ENCODE data around the gene TRAPPC14. TPM values are rescaled to one million over a fixed set of nuclear protein-coding genes. Genes with fewer than 3 reads are reported as not detected.
A peak's percentile ranks its signal among the peaks of the same experiment; 100 is the strongest.
"Not testable (repeated sequence)": the region's sequence is repeated elsewhere in the genome, so short reads cannot be mapped to it uniquely, and the experiment has no call there.

TRAPPC14 gene
- total RNA-seq, 2 experiments from 2014 or later, result 21.2 to 21.6 TPM

DNA sequence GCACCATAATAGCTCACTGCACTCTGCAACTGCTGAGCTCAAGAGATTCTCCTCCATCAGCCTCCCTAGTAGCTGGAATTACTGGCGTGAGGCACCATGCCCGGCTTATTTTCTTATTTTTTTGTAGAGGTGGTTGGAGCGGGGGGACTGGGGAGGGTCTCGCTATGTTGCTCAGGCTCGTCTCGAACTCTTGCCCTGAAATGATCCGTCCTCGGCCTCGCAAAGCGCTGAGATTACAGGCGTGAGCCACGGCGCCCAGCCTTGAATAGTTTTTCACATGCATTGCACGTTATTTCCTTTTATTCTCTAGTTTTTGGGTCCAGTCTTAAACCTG lies 10.3 kb downstream of the TRAPPC14 start:
- H3K4me1 Mint-ChIP-seq (ENCODE audit: low read depth), result peaks cover 29% of the 10 kb centered on the region
- H3K27ac Mint-ChIP-seq, result peak overlapping the region; percentile 99
- peak overlapping the region; percentile 100 for H3K4me3 Mint-ChIP-seq
- H3K27me3 Mint-ChIP-seq (ENCODE audit: low read depth), result no peaks in the 10 kb centered on the region
- CTCF ChIA-PET, result interaction anchor here (1.0 to 4.7 kb wide), 4 partner anchors 9 to 260 kb away, joined by 3 to 34 read pairs (median 6); no protein-coding TSS in a partner anchor
- H3K9me3 Mint-ChIP-seq, result no peaks in the 10 kb centered on the region
- intact Hi-C loops (cut with micrococcal nuclease), result loop anchor here (1.0 kb wide), 10 partner anchors 10 to 288 kb away; partner anchors contain the start of genes AP4M1, GAL3ST4, GPC2 and MCM7
- DNase-seq, result no peak
- H3K36me3 Mint-ChIP-seq (ENCODE audit: low read depth), result peaks cover 21% of the 10 kb centered on the region

DNA sequence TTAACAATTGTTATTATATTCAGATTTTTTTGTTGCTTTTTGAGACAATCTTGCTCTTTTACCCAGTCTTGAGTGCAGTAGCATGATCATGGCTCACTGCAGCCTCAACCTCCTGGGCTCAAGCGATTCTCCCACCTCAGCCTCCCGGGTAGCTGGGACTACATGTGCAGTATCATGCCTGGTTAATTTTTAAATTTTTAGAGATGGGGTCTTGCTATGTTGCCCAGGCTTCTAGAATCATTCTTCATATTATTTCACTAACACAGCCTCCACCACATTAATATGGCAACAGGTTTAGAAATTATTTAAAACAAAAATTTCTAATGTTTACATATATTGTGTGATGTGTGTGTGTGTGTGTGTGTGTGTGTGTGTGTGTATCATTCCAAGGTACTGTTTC lies 11.2 kb downstream of the TRAPPC14 start:
- Mint-ChIP-seq H3K27me3 (ENCODE audit: low read depth) (no peaks in the 10 kb centered on the region), H3K4me1 (ENCODE audit: low read depth) (peaks cover 25% of the 10 kb centered on the region), H3K36me3 (ENCODE audit: low read depth) (peaks cover 16% of the 10 kb centered on the region), H3K4me3 (no peak overlapping the region), H3K9me3 (no peaks in the 10 kb centered on the region), H3K27ac (peak overlapping the region; percentile 99)
- intact Hi-C loops (cut with micrococcal nuclease), result no loop called here
- CTCF ChIA-PET, result interaction anchor here (0.5 to 4.7 kb wide), 5 partner anchors 12 to 134 kb away, joined by 3 to 34 read pairs (median 4); no protein-coding TSS in a partner anchor
- no peak for DNase-seq

GRCh38 chr7:100146350-100146749 lies 12.2 kb downstream of the TRAPPC14 start:
- H3K27me3 Mint-ChIP-seq (ENCODE audit: low read depth); H3K9me3 Mint-ChIP-seq; H3K4me3 Mint-ChIP-seq; H3K27ac Mint-ChIP-seq; DNase-seq; intact Hi-C loops (cut with micrococcal nuclease): not testable (repeated sequence)
- Mint-ChIP-seq H3K36me3 (ENCODE audit: low read depth) (peaks cover 13% of the 10 kb centered on the region), H3K4me1 (ENCODE audit: low read depth) (peaks cover 19% of the 10 kb centered on the region)
- CTCF ChIA-PET, result interaction anchor here (0.6 to 4.7 kb wide), 4 partner anchors 13 to 190 kb away, joined by 3 to 34 read pairs (median 4); no protein-coding TSS in a partner anchor

DNA sequence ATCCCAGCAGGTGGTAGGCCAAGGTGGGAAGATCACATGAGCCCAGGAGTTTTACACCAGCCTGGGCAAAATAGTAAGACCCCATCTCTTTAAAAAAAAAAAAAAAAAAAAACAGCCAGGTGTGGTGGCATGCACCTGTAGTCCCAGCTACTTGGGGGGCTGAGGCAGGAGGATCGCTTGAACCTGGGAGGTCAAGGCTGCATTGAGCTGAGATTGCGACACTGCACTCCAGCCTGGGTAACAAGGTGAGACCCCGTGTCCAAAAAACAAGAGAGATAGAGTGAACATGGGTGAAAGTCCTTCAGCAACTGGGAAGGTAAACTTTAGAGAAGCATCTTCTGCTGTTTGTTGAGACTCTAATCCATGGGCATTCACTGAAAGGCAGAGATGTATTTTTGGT lies 16.1 kb downstream of the TRAPPC14 start:
- H3K9me3 Mint-ChIP-seq, result no peaks in the 10 kb centered on the region
- intact Hi-C loops (cut with micrococcal nuclease), result no loop called here
- H3K27ac Mint-ChIP-seq, result no peak overlapping the region
- H3K36me3 Mint-ChIP-seq (ENCODE audit: low read depth), result no peaks in the 10 kb centered on the region
- no peaks in the 10 kb centered on the region for H3K27me3 Mint-ChIP-seq (ENCODE audit: low read depth)
- H3K4me1 Mint-ChIP-seq (ENCODE audit: low read depth), result peaks cover 12% of the 10 kb centered on the region
- no peak for DNase-seq
- CTCF ChIA-PET, result interaction anchor here (0.6 to 2.4 kb wide), 4 partner anchors 8 to 68 kb away, joined by 4 to 10 read pairs (median 5); no protein-coding TSS in a partner anchor
- H3K4me3 Mint-ChIP-seq, result no peak overlapping the region

- Mint-ChIP-seq H3K27me3 (ENCODE audit: low read depth) (no peaks in the 10 kb centered on the region), H3K4me3 (no peak overlapping the region), H3K4me1 (ENCODE audit: low read depth) (peaks cover 12% of the 10 kb centered on the region), H3K36me3 (ENCODE audit: low read depth) (no peaks in the 10 kb centered on the region), H3K27ac (no peak overlapping the region), H3K9me3 (no peaks in the 10 kb centered on the region)
- intact Hi-C loops (cut with micrococcal nuclease), result no loop called here
- no peak for DNase-seq
- CTCF ChIA-PET, result interaction anchor here (1.0 to 4.3 kb wide), 3 partner anchors 8 to 12 kb away, joined by 5 to 26 read pairs (median 10); no protein-coding TSS in a partner anchor
Measured at GRCh38 chr7:100141555-100141949, 17.0 kb downstream of the TRAPPC14 start.

DNA sequence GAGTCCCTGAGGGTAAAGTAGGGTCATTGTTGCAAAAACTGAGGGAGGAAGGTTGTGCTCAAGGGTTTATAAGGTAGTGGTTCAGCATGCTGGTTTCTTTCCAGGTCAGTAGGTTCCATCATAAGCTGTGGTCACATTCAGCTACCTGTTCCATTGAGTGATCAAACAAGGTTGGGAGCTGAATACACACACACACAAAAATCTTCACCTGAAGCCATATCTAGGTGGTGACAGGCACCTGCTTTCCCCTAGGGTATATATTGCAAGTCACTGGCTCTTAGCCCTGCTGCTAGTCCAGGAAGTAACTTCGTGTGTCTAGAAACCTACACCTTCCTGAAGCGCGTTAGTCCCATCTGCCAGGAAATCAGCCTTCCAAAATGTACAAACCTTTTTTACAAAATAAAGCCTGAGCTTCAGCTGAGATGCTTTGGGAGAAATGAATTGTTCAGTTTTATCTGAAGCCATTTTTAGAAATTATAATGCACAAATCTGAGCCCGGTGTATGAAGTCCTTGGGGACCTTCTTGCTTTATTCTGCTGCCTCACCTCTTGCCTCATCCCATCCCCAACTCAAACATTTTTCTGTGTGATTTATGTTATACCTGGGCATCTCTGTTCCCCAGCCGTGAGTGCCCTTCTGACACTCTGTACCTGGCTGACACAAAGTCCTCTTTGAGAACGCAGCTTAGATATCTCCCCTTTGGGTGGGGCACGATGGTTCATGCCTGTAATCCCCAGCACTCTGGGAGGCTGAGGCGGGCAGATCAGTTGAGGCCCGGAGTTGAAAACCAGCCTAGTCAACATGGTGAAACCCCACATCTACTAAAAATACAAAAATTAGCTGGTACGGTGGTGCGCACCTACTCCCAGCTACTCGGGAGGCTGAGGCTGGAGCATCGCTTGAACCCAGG lies 20.4 kb downstream of the TRAPPC14 start:
- Mint-ChIP-seq H3K27ac (peak overlapping the region; percentile 68), H3K36me3 (ENCODE audit: low read depth) (no peaks in the 10 kb centered on the region), H3K4me3 (no peak overlapping the region), H3K4me1 (ENCODE audit: low read depth) (peaks cover 12% of the 10 kb centered on the region), H3K27me3 (ENCODE audit: low read depth) (no peaks in the 10 kb centered on the region), H3K9me3 (no peaks in the 10 kb centered on the region)
- intact Hi-C loops (cut with micrococcal nuclease), result loop anchor here (1.0 kb wide), 1 partner anchor 10 kb away; the partner anchor contains the start of gene LAMTOR4
- no peak for DNase-seq
- CTCF ChIA-PET, result interaction anchor here (0.8 to 4.3 kb wide), 6 partner anchors 9 to 82 kb away, joined by 3 to 26 read pairs (median 4); partner anchors contain the start of genes LAMTOR4 and PVRIG

GRCh38 chr7:100132697-100133151 lies 25.8 kb downstream of the TRAPPC14 start:
- H3K4me1 Mint-ChIP-seq (ENCODE audit: low read depth), result peaks cover 21% of the 10 kb centered on the region
- intact Hi-C loops (cut with micrococcal nuclease), result loop anchor here (1.0 to 5.0 kb wide), 4 partner anchors 89 to 275 kb away; no protein-coding TSS in a partner anchor
- no peaks in the 10 kb centered on the region for H3K27me3 Mint-ChIP-seq (ENCODE audit: low read depth)
- H3K27ac Mint-ChIP-seq, result no peak overlapping the region
- peak; percentile 82 for DNase-seq
- H3K4me3 Mint-ChIP-seq, result no peak overlapping the region
- no peaks in the 10 kb centered on the region for H3K36me3 Mint-ChIP-seq (ENCODE audit: low read depth)
- no peaks in the 10 kb centered on the region for H3K9me3 Mint-ChIP-seq
- CTCF ChIA-PET, result interaction anchor here (0.5 to 6.3 kb wide), 32 partner anchors 9 to 318 kb away, joined by 3 to 60 read pairs (median 4); partner anchors contain the start of genes AP4M1, LAMTOR4, MCM7 and PVRIG

- Mint-ChIP-seq H3K4me3 (no peak overlapping the region), H3K27me3 (ENCODE audit: low read depth) (no peaks in the 10 kb centered on the region), H3K9me3 (no peaks in the 10 kb centered on the region), H3K27ac (no peak overlapping the region), H3K36me3 (ENCODE audit: low read depth) (no peaks in the 10 kb centered on the region), H3K4me1 (ENCODE audit: low read depth) (peaks cover 20% of the 10 kb centered on the region)
- intact Hi-C loops (cut with micrococcal nuclease), result loop anchor here (1.0 to 5.0 kb wide), 4 partner anchors 89 to 275 kb away; no protein-coding TSS in a partner anchor
- DNase-seq, result no peak
- CTCF ChIA-PET, result interaction anchor here (0.6 to 6.3 kb wide), 26 partner anchors 10 to 1220 kb away, joined by 3 to 60 read pairs (median 5); partner anchors contain the start of genes AP4M1, LAMTOR4, MCM7 and PVRIG
Measured at GRCh38 chr7:100132126-100132525, 26.4 kb downstream of the TRAPPC14 start.

GRCh38 chr7:100130608-100131453 lies 27.7 kb downstream of the TRAPPC14 start:
- no peak overlapping the region for H3K27ac Mint-ChIP-seq

DNA sequence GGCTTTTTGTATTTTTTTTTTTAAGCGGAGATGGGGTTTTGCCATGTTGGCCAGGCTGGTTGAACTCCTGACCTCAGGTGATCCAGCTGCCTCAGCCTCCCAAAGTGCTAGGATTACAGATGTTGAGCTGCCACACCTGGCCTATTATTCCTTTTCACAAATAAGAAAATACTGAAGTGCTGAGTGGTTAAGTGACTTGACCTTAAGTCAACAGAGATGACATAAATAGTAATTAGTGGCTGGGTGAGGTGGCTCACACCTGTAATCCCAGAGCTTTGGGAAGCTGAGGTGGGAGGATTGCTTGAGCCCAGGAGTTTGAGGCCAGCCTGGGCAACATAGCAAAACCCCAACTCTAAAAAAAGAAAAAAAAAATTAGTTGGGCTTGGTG lies 28.3 kb downstream of the TRAPPC14 start:
- not testable (repeated sequence) for H3K9me3 Mint-ChIP-seq; DNase-seq; H3K4me3 Mint-ChIP-seq; H3K27me3 Mint-ChIP-seq (ENCODE audit: low read depth); H3K36me3 Mint-ChIP-seq (ENCODE audit: low read depth); H3K27ac Mint-ChIP-seq
- CTCF ChIA-PET, result interaction anchor here (0.6 to 6.3 kb wide), 17 partner anchors 9 to 277 kb away, joined by 3 to 60 read pairs (median 4); partner anchors contain the start of gene LAMTOR4
- peaks cover 25% of the 10 kb centered on the region for H3K4me1 Mint-ChIP-seq (ENCODE audit: low read depth)
- intact Hi-C loops (cut with micrococcal nuclease), result loop anchor here (2.0 to 5.0 kb wide), 2 partner anchors 212 to 217 kb away; no protein-coding TSS in a partner anchor

More at GRCh38 chr7:100130608-100131453, 27.7 kb downstream of the TRAPPC14 start:
- H3K27me3 Mint-ChIP-seq (ENCODE audit: low read depth), result no peaks in the 10 kb centered on the region
- intact Hi-C loops (cut with micrococcal nuclease), result loop anchor here (1.0 to 5.0 kb wide), 5 partner anchors 49 to 218 kb away; no protein-coding TSS in a partner anchor
- DNase-seq, result peak; percentile 94
- CTCF ChIA-PET, result interaction anchor here (0.6 to 6.3 kb wide), 20 partner anchors 9 to 276 kb away, joined by 3 to 60 read pairs (median 5); partner anchors contain the start of gene LAMTOR4
- no peaks in the 10 kb centered on the region for H3K36me3 Mint-ChIP-seq (ENCODE audit: low read depth)
- peaks cover 20% of the 10 kb centered on the region for H3K4me1 Mint-ChIP-seq (ENCODE audit: low read depth)
- peak overlapping the region; percentile 15 for H3K4me3 Mint-ChIP-seq
- no peaks in the 10 kb centered on the region for H3K9me3 Mint-ChIP-seq

- DNase-seq, result no peak
- Mint-ChIP-seq H3K27me3 (ENCODE audit: low read depth) (no peaks in the 10 kb centered on the region), H3K4me1 (ENCODE audit: low read depth) (peaks cover 34% of the 10 kb centered on the region), H3K9me3 (no peaks in the 10 kb centered on the region), H3K36me3 (ENCODE audit: low read depth) (peaks cover 9% of the 10 kb centered on the region), H3K27ac (no peak overlapping the region), H3K4me3 (peak overlapping the region; percentile 100)
- intact Hi-C loops (cut with micrococcal nuclease), result loop anchor here (5.0 kb wide), 1 partner anchor 721 kb away; the partner anchor contains the start of genes BUD31 and PDAP1
- CTCF ChIA-PET, result interaction anchor here (0.6 to 6.3 kb wide), 7 partner anchors 11 to 423 kb away, joined by 3 to 60 read pairs (median 4); partner anchors contain the start of genes AP4M1 and MCM7
Measured at GRCh38 chr7:100128637-100128963, 29.9 kb downstream of the TRAPPC14 start.

All from activated naive CD4-positive, alpha-beta T cell treated with anti-CD3 and anti-CD28 coated beads for 36 hours (primary cell).